Testis (tissue), 3 donors: Measurements from ENCODE around the gene PDE4B. TPM values are rescaled to one million over a fixed set of nuclear protein-coding genes. Genes with fewer than 3 reads are reported as not detected.
"Not testable (repeated sequence)": the region's sequence is repeated elsewhere in the genome, so short reads cannot be mapped to it uniquely, and the experiment has no call there.

ENCODE experiments used
- DNase-seq: peaks from one replicate; pipeline ENCODE4 v3.0.0-alpha.2; 2019
- H3K27ac ChIP-seq, 2 donors: fragments of 200-600 bp; sonication (generic); one replicate each; pipeline ENCODE4 v1.5.1; 2019
- H3K27me3 ChIP-seq: fragments of 200-600 bp; sonication (generic); one replicate; pipeline ENCODE4 v1.5.1; 2019
- H3K36me3 ChIP-seq: fragments of 200-600 bp; sonication (generic); one replicate; pipeline ENCODE4 v1.5.1; 2017; ENCODE audit warnings: low read depth; ENCODE audit errors: missing control alignments
- H3K4me1 ChIP-seq: fragments of 200-600 bp; sonication (generic); one replicate; pipeline ENCODE4 v1.5.1; 2019
- H3K4me3 ChIP-seq, 2 donors: fragments of 200-600 bp; sonication (generic); one replicate each; pipeline ENCODE4 v1.5.1; 2017 to 2019
- H3K9me3 ChIP-seq: fragments of 200-600 bp; sonication (generic); one replicate; pipeline ENCODE4 v1.5.1; 2017
- POLR2A ChIP-seq: fragments of 450-650 bp; IDR thresholded peaks from one replicate; pipeline ENCODE4 v1.6.1; 2017; ENCODE audit warnings: antibody characterized with exemption, mild to moderate bottlenecking, moderate library complexity
- WGBS, 2 donors: methylation state at CpG; one replicate each; pipeline ENCODE4 v1.1.5; 2018; 5-methylcytosine and 5-hydroxymethylcytosine counted together
- intact Hi-C: fragments of 100-400 bp; cut with DNase I; formaldehyde crosslinking; loops from one replicate; pipeline ENCODE4 v1.15.1; 2023; ENCODE audit warnings: low total_unique reads
- polyA plus RNA-seq: library from polyadenylated mRNA; stranded (reverse); fragments of 350-450 nt; fragmentation: Illumina TruSeq; extraction: RNeasy Lipid Tissue Mini Kit (QIAGEN cat#74804); gene quantifications from one replicate; pipeline ENCODE4 v1.2.3, GENCODE V29; 2014; ENCODE audit warnings: low read depth, low replicate concordance; ENCODE audit not compliant: insufficient read depth
- total RNA-seq, 2 donors: library from RNA; depleted of rRNA; stranded (reverse); fragments of >200 nt; gene quantifications; one replicate each; pipeline ENCODE4 v1.2.3, GENCODE V29; 2016
- TF ChIP-seq, protein P1 (sequence below), 3 experiments: fragments of 450-650 bp in 2 of 3; fragments of 200-600 bp in 1 of 3; sonication (generic) in 1 of 3; IDR thresholded peaks; one replicate each; pipeline ENCODE4 v1.5.1; 2016 to 2019; ENCODE audit warnings: antibody characterized with exemption in 3 of 3, mild to moderate bottlenecking in 2 of 3, moderate library complexity in 1 of 3

The PDE4B gene
- total and polyA plus RNA-seq, 3 donors from 2014 or later, result 11.5 to 16.1 (median 12.4) TPM

DNA sequence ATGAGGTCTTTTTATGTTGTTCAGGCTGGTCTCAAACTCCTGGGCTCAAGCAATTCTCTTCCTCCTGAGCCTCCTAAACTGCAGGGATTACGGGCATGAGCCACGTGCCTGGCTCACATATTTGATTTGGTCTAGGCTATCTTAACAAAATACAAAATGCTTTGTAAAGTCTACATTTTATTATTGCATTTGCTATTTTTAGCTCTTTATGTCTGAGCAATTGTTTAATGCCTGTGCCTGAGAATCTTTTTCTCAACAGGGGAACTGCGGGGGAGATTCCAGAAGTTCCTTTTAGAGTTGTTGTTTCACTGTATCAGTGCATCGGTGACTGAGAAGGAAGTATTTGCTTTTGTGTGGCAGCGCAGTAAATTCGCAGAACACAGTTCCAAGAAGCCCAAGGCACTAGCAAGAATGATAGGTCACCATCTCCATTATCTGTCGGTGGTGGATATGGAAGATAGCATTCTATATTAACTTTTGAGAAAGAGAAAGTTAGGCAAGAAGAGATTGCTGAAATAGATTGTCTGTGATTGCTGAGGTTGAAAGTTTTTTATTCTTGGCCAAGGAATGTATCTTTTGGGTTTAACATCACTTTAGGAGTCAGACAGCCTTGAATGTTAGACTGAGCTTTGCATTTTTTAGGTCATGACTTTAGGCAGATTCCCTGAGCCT, 167.3 kb downstream of the PDE4B start:
- H3K27ac ChIP-seq, result no peak overlapping the region
- 47 to 49% methylated on average over 7 of the region's 7 CpGs for WGBS, 2 donors
- no peaks in the 10 kb centered on the region for H3K4me1 ChIP-seq
- H3K36me3 ChIP-seq, result no peaks in the 10 kb centered on the region
- DNase-seq, result no peak
- intact Hi-C loops, result loop anchor here (5.0 kb wide), 1 partner anchor 282 kb away; no protein-coding TSS in a partner anchor
- H3K4me3 ChIP-seq, result no peak overlapping the region
- no peak for TF ChIP-seq POLR2A
- TF ChIP-seq, protein P1, sequence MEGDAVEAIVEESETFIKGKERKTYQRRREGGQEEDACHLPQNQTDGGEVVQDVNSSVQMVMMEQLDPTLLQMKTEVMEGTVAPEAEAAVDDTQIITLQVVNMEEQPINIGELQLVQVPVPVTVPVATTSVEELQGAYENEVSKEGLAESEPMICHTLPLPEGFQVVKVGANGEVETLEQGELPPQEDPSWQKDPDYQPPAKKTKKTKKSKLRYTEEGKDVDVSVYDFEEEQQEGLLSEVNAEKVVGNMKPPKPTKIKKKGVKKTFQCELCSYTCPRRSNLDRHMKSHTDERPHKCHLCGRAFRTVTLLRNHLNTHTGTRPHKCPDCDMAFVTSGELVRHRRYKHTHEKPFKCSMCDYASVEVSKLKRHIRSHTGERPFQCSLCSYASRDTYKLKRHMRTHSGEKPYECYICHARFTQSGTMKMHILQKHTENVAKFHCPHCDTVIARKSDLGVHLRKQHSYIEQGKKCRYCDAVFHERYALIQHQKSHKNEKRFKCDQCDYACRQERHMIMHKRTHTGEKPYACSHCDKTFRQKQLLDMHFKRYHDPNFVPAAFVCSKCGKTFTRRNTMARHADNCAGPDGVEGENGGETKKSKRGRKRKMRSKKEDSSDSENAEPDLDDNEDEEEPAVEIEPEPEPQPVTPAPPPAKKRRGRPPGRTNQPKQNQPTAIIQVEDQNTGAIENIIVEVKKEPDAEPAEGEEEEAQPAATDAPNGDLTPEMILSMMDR (IDR thresholded peaks at IDR 0.05), result no peak
- no peaks in the 10 kb centered on the region for H3K9me3 ChIP-seq
- H3K27me3 ChIP-seq, result no peaks in the 10 kb centered on the region

- DNase-seq, result no peak
- 67 to 77% methylated on average over 6 of the region's 6 CpGs for WGBS, 2 donors
- TF ChIP-seq, protein P1 (IDR thresholded peaks at IDR 0.05), result no peak
- TF ChIP-seq POLR2A, result no peak
- no peak overlapping the region for H3K4me3 ChIP-seq
- intact Hi-C loops, result no loop called here
- H3K27me3 ChIP-seq, result no peaks in the 10 kb centered on the region
- no peaks in the 10 kb centered on the region for H3K4me1 ChIP-seq
- no peak overlapping the region for H3K27ac ChIP-seq
- no peaks in the 10 kb centered on the region for H3K36me3 ChIP-seq
- no peaks in the 10 kb centered on the region for H3K9me3 ChIP-seq
Measured at GRCh38 chr1:65963156-65963888, 170.6 kb downstream of the PDE4B start.

DNA sequence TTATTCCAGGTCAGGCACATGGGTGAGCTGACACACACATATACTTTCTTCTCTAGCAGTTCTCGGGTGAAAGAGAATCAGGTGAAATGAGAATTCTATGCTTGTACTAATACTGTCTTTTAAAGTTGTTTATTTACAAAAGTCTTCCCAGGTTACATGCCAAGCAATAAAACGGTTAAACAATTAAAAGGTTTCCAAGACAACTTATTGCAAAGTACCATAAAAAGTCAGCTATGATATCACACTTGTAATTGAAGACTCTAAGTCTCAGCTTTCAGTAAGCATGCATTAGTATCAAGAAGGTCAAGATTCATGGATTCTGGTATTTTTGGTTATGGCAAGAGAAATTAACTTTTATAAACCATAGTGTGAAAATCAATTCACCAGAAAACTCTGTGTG, 171.4 kb downstream of the PDE4B start:
- Histone ChIP-seq H3K36me3 (no peaks in the 10 kb centered on the region), H3K27me3 (no peaks in the 10 kb centered on the region), H3K27ac (no peak overlapping the region), H3K4me3 (no peak overlapping the region), H3K4me1 (no peaks in the 10 kb centered on the region), H3K9me3 (no peaks in the 10 kb centered on the region)
- intact Hi-C loops, result no loop called here
- TF ChIP-seq, protein P1 (IDR thresholded peaks at IDR 0.05), result no peak
- no peak for TF ChIP-seq POLR2A
- DNase-seq, result no peak
- WGBS, 2 donors, result 67 to 75% methylated on average over 2 of the region's 2 CpGs

GRCh38 chr1:65965112-65965996, 172.7 kb downstream of the PDE4B start:
- no peaks in the 10 kb centered on the region for H3K9me3 ChIP-seq
- TF ChIP-seq POLR2A, result no peak
- intact Hi-C loops, result no loop called here
- H3K27ac ChIP-seq, result no peak overlapping the region
- no peaks in the 10 kb centered on the region for H3K27me3 ChIP-seq
- H3K4me3 ChIP-seq, result no peak overlapping the region
- no peaks in the 10 kb centered on the region for H3K4me1 ChIP-seq
- 62 to 67% methylated on average over 6 of the region's 6 CpGs for WGBS, 2 donors
- H3K36me3 ChIP-seq, result no peaks in the 10 kb centered on the region
- DNase-seq, result no peak

GRCh38 chr1:65967492-65967891, 174.8 kb downstream of the PDE4B start:
- H3K27ac ChIP-seq, H3K4me1 ChIP-seq, H3K9me3 ChIP-seq, H3K36me3 ChIP-seq, H3K4me3 ChIP-seq, intact Hi-C loops, H3K27me3 ChIP-seq, DNase-seq: not testable (repeated sequence)
- 89 to 90% methylated on average over 4 of the region's 4 CpGs for WGBS, 2 donors
